H54 (cell line): Measurements from ENCODE around the gene MCF2L.
A peak's percentile ranks its signal among the peaks of the same experiment; 100 is the strongest.

ENCODE experiments used
- DNase-seq: peaks from one replicate; pipeline ENCODE4 v3.0.0; 2011; ENCODE audit warnings: low spot score, mixed read lengths; ENCODE audit not compliant: insufficient read length
- FAIRE-seq: peaks from 3 replicates; lab custom pipeline; 2011; peaks lifted over from hg19 to GRCh38; lab: Jason Lieb, UNC
- POLR2A ChIP-seq: IDR thresholded peaks from 2 replicates; pipeline ENCODE4 v1.6.1; 2011; ENCODE audit warnings: low read depth, mild to moderate bottlenecking, low read length

MCF2L gene

DNA sequence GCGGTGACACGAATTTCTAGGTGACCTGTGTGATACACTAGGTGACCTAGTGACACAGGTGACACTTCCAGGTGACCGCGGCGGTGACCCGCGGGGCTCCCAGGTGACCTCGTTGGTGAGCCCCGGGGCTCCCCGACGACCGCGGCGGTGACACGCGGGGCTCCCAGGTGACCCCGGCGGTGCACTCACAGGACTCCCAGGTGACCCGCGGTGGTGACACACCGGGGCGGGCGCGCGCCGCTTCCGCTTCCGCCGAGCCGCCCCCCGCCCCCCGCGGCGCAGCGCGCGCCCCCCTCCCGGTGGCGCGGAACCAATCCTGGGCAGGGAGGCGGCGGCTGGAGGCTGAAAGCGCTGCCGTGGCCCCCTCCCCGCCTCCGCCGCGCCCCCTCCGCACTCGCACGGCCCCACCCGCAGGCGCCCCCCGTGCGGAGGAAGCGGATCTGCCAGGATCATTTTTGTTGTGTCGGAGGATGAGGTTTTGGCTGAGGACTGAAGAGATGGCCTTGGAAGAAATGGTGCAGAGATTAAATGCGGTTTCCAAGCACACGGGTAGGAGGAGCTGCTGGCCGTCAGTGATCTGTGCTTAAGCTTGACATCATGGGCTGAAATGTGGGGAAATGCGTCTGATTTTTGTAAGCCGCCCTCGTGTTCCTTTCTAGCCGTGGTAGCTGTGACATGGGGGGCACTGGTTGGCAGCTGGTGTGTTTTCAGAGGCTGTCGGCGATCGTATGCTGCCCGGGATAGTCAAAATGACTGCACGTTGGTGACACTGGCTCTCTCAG, at the start of gene MCF2L:
Gene MCF2L (plus strand): TSS at position 305 of the 782 bp plus-strand sequence. CDS start 166 bp downstream, at position 471.
- FAIRE-seq, result no peak
- no peak for DNase-seq
- no peak for TF ChIP-seq POLR2A

- no peak for DNase-seq
- no peak for TF ChIP-seq POLR2A
- no peak for FAIRE-seq
These were observed 45.1 kb upstream of the MCF2L start for GRCh38 chr13:112923962-112924361.

DNA sequence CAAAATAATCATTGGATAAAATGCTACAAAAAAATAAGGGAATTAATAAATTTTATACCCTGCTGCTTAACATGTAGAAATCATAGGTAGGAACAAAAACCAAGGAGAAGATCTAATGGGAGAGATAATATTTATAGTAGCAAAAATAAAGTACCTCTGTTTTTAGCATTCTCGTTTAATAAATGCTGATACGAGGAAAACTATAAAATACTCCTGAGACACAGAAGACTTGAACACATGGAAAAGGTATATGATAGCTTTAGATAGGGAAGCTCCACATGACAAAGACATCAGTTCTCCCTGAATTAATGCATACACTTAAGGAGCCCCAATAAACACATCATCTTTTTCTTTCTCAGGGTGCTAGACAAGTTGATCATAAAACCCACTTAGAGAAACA, 44.6 kb upstream of the MCF2L start:
- FAIRE-seq, result no peak
- TF ChIP-seq POLR2A, result no peak
- DNase-seq, result no peak

- FAIRE-seq (no peak), DNase-seq (no peak)
- TF ChIP-seq POLR2A, result no peak
These were observed 43.0 kb upstream of the MCF2L start for GRCh38 chr13:112926003-112926402.

- no peak for DNase-seq
- no peak for FAIRE-seq
- TF ChIP-seq POLR2A, result no peak
These were observed 42.0 kb upstream of the MCF2L start for GRCh38 chr13:112926993-112927392.

- no peak for DNase-seq
- no peak for FAIRE-seq
- TF ChIP-seq POLR2A, result no peak
These were observed 40.7 kb upstream of the MCF2L start for GRCh38 chr13:112928020-112928971.

DNA sequence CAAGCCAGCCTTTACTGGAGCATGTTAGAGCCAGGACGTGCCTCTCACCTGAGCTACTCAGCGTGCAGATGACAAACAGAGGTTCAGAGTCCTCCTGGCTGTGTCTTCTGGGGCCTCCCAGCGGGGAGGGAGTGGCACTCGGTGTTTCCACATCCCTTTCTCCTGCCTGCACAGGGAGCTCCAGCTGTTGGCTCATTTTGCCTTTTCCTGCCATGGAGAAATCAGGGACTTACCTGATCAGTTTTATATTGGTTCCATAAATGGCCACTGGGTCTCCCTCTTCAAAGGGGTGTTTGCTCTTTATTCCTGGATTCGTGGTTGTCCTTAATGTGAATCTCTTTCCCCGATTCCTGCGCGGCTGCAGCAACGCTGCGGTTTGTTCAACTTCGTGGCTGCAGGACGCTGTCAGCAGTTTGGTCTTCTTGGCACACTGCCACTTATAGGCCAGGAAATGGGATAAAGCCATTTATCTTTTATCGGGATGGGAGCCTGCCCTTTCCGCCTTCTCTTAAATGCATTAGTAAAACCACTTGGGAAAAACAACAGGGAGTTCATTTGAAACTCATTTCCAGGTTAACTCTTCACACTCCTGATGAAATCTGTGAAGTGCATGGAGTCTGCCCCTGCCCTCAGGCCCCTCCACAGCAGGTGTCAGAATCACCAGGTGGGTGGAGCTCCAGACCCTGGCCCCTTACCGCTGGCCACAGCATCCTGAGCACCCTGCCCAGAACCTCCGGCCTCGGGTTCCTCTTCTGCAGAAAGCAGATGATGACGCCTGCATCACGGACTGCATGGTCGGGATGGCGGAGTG, 39.8 kb upstream of the MCF2L start:
- peak; percentile 50 for DNase-seq
- FAIRE-seq, result peak; percentile 11
- TF ChIP-seq POLR2A, result no peak

DNA sequence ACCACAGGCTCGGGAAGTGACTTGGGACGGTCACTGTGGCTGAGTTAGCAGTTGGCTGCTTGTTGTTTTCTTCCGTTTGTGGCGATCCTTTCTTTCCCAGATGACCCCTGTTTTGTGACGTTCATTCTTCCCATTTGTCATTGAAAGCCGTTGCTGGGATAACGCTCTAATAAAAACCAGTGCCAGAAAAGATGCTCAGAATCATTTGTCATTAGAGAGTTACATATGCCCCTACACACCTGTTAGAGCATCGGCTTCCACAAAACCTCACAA, 39.3 kb upstream of the MCF2L start:
- DNase-seq, result no peak
- TF ChIP-seq POLR2A, result no peak
- no peak for FAIRE-seq

DNA sequence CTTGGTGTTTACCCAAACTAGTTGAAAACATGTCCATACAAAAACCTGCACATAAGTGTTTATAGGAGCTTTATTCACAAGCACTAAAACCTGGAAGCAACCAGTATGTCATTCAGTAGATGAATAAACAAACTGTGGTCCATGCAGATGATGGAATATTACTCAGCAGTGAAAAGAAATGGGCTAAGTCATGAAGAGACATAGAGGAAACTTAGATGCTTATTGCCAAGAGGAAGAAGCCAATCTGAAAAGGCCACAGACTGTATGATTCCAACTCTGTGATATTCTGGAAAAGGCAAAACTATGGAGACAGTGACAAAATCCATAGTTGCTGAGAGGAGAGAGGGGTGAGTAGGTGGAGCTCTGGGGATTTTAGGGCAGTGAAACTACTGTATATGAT, 38.8 kb upstream of the MCF2L start:
- FAIRE-seq (no peak), DNase-seq (no peak)
- TF ChIP-seq POLR2A, result no peak

GRCh38 chr13:112931028-112931934, 37.7 kb upstream of the MCF2L start:
- peak; percentile 86 for FAIRE-seq
- DNase-seq, result peak; percentile 78
- no peak for TF ChIP-seq POLR2A

- DNase-seq (no peak), FAIRE-seq (no peak)
- no peak for TF ChIP-seq POLR2A
These were observed 36.0 kb upstream of the MCF2L start for GRCh38 chr13:112932971-112933370.

DNA sequence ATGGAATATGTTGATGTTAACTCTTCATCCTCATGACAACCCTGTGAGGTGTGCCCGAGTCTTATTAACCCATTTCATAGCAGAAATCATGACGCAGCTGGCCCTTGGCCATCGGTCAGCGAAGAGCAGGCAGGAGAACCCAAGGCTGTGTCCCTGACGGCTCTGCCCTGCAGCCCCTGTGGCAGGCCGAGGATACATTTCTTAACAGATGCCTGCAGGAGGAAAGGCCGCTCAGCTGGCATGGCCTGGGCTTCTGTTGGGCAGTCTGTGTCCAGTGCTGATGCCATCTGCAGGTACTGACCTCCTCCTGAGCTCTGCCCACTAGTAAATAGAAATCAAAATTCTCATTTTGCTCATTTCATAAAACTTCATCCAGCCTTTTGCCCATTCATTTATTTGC, 35.4 kb upstream of the MCF2L start:
- DNase-seq (no peak), FAIRE-seq (no peak)
- TF ChIP-seq POLR2A, result no peak

GRCh38 chr13:112934078-112934477, 34.9 kb upstream of the MCF2L start:
- no peak for FAIRE-seq
- TF ChIP-seq POLR2A, result no peak
- no peak for DNase-seq
